Activated T-cell treated with anti-CD3 and anti-CD28 coated beads, Interleukin-2, amount 50 U/mL, for 72 hours (primary cell): ENCODE measurements around the gene PLA2G4D. TPM values are rescaled to one million over a fixed set of nuclear protein-coding genes. Genes with fewer than 3 reads are reported as not detected.

Experiments used
- ATAC-seq, 2 donors: fragments of 150-1000 bp; cut with Tn5 transposase; replicated peaks in 1 of 2; 2 replicates each; pipeline ENCODE4 v1.10.0; 2021; ENCODE audit warnings: moderate library complexity in 2 of 2, mild to moderate bottlenecking in 1 of 2
- DNase-seq, 2 donors: peaks; one replicate each; pipeline ENCODE4 v3.0.0; 2021 to 2022; ENCODE audit warnings: mixed read lengths in 1 of 2
- H3K27ac Mint-ChIP-seq: one replicate; pipeline ENCODE4 v1.8.0; 2022; ENCODE audit warnings: mild to moderate bottlenecking, moderate library complexity, mixed read lengths
- H3K27me3 Mint-ChIP-seq: one replicate; pipeline ENCODE4 v1.8.0; 2022; ENCODE audit warnings: low read depth, mixed read lengths
- H3K36me3 Mint-ChIP-seq, 2 donors: one replicate each; pipeline ENCODE4 v1.8.0; 2022; ENCODE audit warnings: mixed read lengths in 2 of 2, mild to moderate bottlenecking in 1 of 2; ENCODE audit not compliant: insufficient read depth in 2 of 2
- H3K4me1 Mint-ChIP-seq: one replicate; pipeline ENCODE4 v1.8.0; 2022; ENCODE audit warnings: low read depth, mixed read lengths
- H3K4me3 Mint-ChIP-seq, 2 donors: one replicate each; pipeline ENCODE4 v1.8.0; 2022; ENCODE audit warnings: mild to moderate bottlenecking in 2 of 2, mixed read lengths in 2 of 2, moderate library complexity in 2 of 2
- H3K9me3 Mint-ChIP-seq, 2 donors: one replicate each; pipeline ENCODE4 v1.8.0; 2022; ENCODE audit warnings: mixed read lengths in 2 of 2
- total RNA-seq, 2 donors: library from RNA; stranded (reverse); gene quantifications; one replicate each; pipeline ENCODE4 v1.2.3, GENCODE V29; 2022

Gene PLA2G4D
- total RNA-seq, 2 donors from 2014 or later, result not detected

GRCh38 chr15:42059661-42060476 lies 34.5 kb downstream of the PLA2G4D start:
- Mint-ChIP-seq H3K4me3 (no peak overlapping the region), H3K36me3 (no peaks in the 10 kb centered on the region), H3K27ac (no peak overlapping the region), H3K9me3 (no peaks in the 10 kb centered on the region), H3K4me1 (peaks cover 14% of the 10 kb centered on the region), H3K27me3 (peaks cover 33% of the 10 kb centered on the region)
- ATAC-seq (no peak), DNase-seq (peak; percentile 59 to 77)

- ATAC-seq, result no peak
- peaks cover 14% of the 10 kb centered on the region for H3K4me1 Mint-ChIP-seq
- peaks cover 33% of the 10 kb centered on the region for H3K27me3 Mint-ChIP-seq
- no peaks in the 10 kb centered on the region for H3K9me3 Mint-ChIP-seq
- no peaks in the 10 kb centered on the region for H3K36me3 Mint-ChIP-seq
- no peak overlapping the region for H3K4me3 Mint-ChIP-seq
- no peak for DNase-seq
- H3K27ac Mint-ChIP-seq, result no peak overlapping the region
These were observed 35.6 kb downstream of the PLA2G4D start for GRCh38 chr15:42058791-42059190.

GRCh38 chr15:42057799-42058646 lies 36.3 kb downstream of the PLA2G4D start:
- Mint-ChIP-seq H3K27me3 (peaks cover 33% of the 10 kb centered on the region), H3K36me3 (no peaks in the 10 kb centered on the region), H3K9me3 (no peaks in the 10 kb centered on the region), H3K4me3 (peak overlapping the region; percentile 28 to 75), H3K4me1 (peaks cover 14% of the 10 kb centered on the region), H3K27ac (peak overlapping the region; percentile 9)
- ATAC-seq, result no peak
- DNase-seq, result no peak

GRCh38 chr15:42056934-42057798 lies 37.2 kb downstream of the PLA2G4D start:
- no peaks in the 10 kb centered on the region for H3K9me3 Mint-ChIP-seq
- H3K27ac Mint-ChIP-seq, result peak overlapping the region; percentile 9
- peak overlapping the region; percentile 49 to 75 for H3K4me3 Mint-ChIP-seq
- H3K36me3 Mint-ChIP-seq, result no peaks in the 10 kb centered on the region
- DNase-seq (peak; percentile 65 to 69), ATAC-seq (peak; percentile 87 to 92)
- peaks cover 33% of the 10 kb centered on the region for H3K27me3 Mint-ChIP-seq
- H3K4me1 Mint-ChIP-seq, result peaks cover 14% of the 10 kb centered on the region

GRCh38 chr15:42053914-42054313 lies 40.4 kb downstream of the PLA2G4D start:
- Mint-ChIP-seq H3K9me3 (no peaks in the 10 kb centered on the region), H3K27me3 (peaks cover 27% of the 10 kb centered on the region), H3K36me3 (no peaks in the 10 kb centered on the region), H3K27ac (no peak overlapping the region), H3K4me1 (peaks cover 14% of the 10 kb centered on the region), H3K4me3 (no peak overlapping the region)
- DNase-seq, result no peak
- no peak for ATAC-seq

- ATAC-seq (no peak), DNase-seq (no peak)
- Mint-ChIP-seq H3K4me3 (no peak overlapping the region), H3K27me3 (peaks cover 23% of the 10 kb centered on the region), H3K4me1 (peaks cover 14% of the 10 kb centered on the region), H3K9me3 (no peaks in the 10 kb centered on the region), H3K36me3 (no peaks in the 10 kb centered on the region), H3K27ac (no peak overlapping the region)
These were observed 41.4 kb downstream of the PLA2G4D start for GRCh38 chr15:42053010-42053409.

GRCh38 chr15:42050484-42051255 lies 43.7 kb downstream of the PLA2G4D start:
- ATAC-seq (no peak), DNase-seq (no peak)
- Mint-ChIP-seq H3K27ac (no peak overlapping the region), H3K4me3 (no peak overlapping the region), H3K27me3 (peaks cover 8% of the 10 kb centered on the region), H3K4me1 (no peaks in the 10 kb centered on the region), H3K9me3 (no peaks in the 10 kb centered on the region), H3K36me3 (no peaks in the 10 kb centered on the region)

GRCh38 chr15:42048821-42049200 lies 45.6 kb downstream of the PLA2G4D start:
- Mint-ChIP-seq H3K4me3 (no peak overlapping the region), H3K9me3 (no peaks in the 10 kb centered on the region), H3K4me1 (peaks cover 5% of the 10 kb centered on the region), H3K27ac (no peak overlapping the region), H3K27me3 (peaks cover 7% of the 10 kb centered on the region), H3K36me3 (no peaks in the 10 kb centered on the region)
- DNase-seq, result no peak
- ATAC-seq, result no peak

- ATAC-seq (no peak), DNase-seq (no peak)
- no peak overlapping the region for H3K4me3 Mint-ChIP-seq
- peaks cover 5% of the 10 kb centered on the region for H3K4me1 Mint-ChIP-seq
- H3K9me3 Mint-ChIP-seq, result no peaks in the 10 kb centered on the region
- peaks cover 7% of the 10 kb centered on the region for H3K27me3 Mint-ChIP-seq
- H3K36me3 Mint-ChIP-seq, result no peaks in the 10 kb centered on the region
- no peak overlapping the region for H3K27ac Mint-ChIP-seq
These were observed 46.1 kb downstream of the PLA2G4D start for GRCh38 chr15:42048080-42048820.

GRCh38 chr15:42046597-42046996 lies 47.8 kb downstream of the PLA2G4D start:
- Mint-ChIP-seq H3K36me3 (no peaks in the 10 kb centered on the region), H3K4me3 (no peak overlapping the region), H3K27ac (no peak overlapping the region), H3K4me1 (peaks cover 5% of the 10 kb centered on the region), H3K9me3 (no peaks in the 10 kb centered on the region), H3K27me3 (peaks cover 7% of the 10 kb centered on the region)
- no peak for DNase-seq
- no peak for ATAC-seq

- Mint-ChIP-seq H3K27me3 (peaks cover 7% of the 10 kb centered on the region), H3K27ac (no peak overlapping the region), H3K4me1 (peaks cover 5% of the 10 kb centered on the region), H3K9me3 (no peaks in the 10 kb centered on the region), H3K36me3 (no peaks in the 10 kb centered on the region), H3K4me3 (no peak overlapping the region)
- DNase-seq (no peak), ATAC-seq (no peak)
These were observed 49.1 kb downstream of the PLA2G4D start for GRCh38 chr15:42045211-42045615.
